IPS DF 4.7 (cell line): ENCODE measurements around the gene MT1H.
"Not testable (repeated sequence)": the region's sequence is repeated elsewhere in the genome, so short reads cannot be mapped to it uniquely, and the experiment has no call there.

Source experiments
- DNase-seq: peaks from one replicate; pipeline ENCODE4 v3.0.0-alpha.2; 2013; ENCODE audit warnings: low spot score; ENCODE audit errors: extremely low read depth

MT1H gene

DNA sequence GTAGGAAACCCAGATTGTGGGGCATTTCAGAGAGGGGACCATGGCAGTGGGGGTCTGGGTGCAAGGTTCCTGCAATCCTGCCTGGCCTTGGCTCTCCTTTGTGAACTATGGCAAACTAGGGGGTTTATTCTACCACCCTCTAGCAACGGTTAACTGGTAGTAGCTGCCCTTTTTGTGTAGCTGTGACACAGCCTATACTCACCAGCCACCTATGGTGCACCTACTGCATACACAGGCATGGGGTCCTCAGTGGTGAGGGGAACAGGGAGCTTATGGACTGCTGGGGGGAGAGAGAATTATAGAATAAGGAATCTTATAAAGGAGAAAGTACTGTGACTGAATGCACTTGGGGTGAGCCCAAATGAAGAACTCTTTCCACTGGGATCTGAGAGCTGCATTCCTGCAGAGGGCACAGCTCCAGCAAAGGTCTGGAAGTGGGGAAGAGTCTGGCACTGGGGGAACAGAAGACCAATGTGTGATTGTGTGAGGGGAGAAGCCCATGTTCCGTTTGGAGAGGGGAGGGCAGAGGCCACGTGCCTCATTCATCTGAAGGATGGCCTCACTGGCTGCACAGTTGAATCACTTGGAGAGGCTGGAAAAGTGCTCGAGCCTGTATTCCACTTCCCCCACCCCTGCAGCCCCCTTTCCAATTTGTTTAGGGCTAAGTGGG lies 14.8 kb downstream of the MT1H start:
- no peak for DNase-seq

DNA sequence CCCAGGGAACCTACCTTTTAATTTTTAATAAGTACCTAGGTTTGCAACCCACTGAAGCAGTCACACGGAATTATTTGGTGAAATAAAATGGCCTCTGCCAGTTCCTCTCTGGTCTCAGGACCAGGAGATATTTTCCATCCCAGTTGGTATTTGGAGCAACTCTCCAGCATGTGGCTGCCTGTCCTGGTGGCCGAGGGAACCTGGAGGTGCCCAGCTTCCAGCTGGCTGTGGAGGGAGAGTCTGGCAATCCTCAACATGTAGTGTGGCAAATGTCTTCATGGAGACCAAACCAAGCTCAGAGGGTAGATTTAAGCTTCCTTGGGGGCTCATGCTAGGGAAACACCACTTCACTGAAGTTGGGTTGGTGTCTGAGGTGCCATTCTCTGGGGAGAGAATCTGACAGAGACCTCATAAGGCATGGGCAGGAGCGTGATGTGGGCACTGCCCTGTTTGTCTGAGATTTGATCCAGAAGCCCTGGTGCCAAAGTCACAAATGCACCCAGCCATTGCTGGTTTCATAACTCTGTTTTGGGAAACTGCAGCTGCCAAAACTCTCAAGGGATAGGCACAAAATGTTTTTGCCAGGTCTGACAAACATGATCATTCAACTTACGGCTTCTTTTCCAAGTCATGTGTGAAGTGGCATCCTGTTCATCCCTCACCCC lies 15.4 kb downstream of the MT1H start:
- no peak for DNase-seq

DNA sequence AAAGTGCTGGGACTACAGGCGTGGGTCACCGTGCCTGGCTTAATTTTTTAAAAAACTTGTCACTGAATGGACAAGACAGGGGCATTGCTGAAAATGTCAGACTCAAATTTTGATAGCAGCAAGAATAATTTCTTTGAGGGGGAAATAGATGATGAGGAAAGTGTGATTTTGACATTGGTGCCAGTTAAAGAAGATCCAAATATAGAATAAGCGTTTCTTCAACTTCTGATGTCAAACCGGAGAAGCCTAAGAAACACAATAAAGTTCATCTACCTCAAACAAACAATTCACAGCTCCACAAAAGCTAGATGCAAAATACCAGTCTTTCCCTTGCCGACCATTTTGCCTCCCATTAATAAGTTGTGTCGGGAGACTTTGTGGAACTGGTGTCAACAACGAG lies 17.1 kb downstream of the MT1H start:
- DNase-seq: no peak

DNA sequence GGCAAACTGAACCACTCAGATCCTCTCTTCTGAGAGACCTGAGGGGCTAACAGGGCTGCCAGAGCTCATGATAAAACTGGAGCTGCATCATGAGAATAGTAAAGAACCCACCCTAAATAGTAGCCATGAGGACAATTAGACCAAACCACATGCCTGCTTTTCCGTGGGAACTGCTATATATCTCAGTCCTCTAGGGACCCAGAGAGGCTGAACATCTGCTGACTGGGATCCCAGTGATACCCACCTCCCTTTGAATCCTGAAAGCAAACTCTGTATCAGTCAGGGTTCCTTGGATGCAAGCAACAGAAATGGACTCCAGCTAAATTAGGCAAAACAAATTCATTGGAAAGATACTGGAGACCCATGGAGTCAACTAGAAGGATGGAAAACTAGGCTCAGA lies 19.1 kb downstream of the MT1H start:
- DNase-seq: no peak

DNA sequence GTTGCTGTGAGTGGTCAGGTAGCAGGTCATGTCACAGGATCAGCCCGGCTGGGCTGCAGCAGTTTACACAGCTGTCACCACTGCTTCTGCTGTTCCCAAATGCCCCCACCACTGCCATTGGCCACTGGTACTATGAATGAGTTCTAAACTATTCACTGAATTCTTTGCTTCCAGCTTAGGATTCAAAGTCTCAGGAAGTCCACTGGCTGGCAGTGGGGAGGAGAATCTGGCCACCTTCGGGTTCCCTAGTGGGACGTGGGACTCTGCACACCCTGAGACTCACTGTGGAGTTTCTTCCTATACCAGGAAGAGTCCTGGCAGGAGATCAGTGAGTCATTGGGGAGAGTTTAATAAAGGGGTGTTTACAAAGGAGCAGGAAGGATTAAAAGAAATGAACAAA lies 19.6 kb downstream of the MT1H start:
- no peak for DNase-seq

DNA sequence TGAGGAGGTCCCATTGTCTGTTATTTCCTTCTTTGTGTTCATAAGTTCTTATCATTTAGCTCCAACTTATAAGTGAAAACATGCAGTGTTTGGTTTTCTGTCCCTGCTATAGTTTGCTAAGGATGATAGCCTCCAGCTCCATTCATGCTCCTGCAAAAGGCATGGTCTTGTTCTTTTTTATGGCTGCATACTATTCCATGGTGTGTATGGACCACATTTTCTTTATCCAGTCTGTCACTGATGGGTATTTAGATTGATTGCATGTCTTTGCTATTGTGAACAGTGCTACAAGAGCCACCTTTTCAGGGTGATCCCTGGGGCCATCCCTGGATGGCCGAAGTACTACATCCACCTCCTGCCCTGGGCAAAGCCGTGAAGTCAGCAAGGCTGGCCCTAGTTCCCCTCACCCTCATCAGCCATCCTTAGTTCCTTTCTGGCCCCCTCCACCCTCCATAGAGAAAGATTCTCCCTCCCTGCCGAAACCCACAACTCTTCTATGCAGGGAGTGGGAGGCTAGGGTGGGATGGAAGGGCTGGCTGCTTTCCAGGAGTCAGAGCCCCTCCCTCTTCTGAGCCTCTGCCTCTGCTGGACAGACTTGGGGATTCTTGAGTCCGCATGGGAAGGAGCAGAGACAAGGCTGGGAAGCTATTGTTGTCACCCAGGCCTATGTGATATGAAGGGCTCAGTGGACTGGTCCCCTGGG lies 21.0 kb downstream of the MT1H start:
- DNase-seq: no peak

DNA sequence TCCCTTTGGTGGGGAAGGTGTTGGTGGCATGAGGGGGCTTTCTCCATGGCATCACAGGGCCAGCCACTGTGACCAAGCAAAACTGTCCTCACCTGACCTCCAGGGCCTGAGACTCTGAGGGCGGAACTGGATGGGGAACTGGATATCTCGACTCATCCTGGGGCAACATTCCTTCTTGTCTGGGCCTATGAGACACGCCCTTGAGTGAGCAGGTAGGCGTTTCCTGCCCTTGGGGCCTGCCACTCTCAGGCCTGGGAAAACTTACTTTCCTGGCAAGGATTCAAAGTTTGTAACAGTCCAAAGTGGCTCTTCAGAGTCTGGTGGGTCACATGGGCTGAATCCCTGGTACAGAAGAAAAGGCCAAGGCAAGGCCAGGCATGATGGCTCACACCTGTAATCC lies 22.3 kb downstream of the MT1H start:
- no peak for DNase-seq

DNA sequence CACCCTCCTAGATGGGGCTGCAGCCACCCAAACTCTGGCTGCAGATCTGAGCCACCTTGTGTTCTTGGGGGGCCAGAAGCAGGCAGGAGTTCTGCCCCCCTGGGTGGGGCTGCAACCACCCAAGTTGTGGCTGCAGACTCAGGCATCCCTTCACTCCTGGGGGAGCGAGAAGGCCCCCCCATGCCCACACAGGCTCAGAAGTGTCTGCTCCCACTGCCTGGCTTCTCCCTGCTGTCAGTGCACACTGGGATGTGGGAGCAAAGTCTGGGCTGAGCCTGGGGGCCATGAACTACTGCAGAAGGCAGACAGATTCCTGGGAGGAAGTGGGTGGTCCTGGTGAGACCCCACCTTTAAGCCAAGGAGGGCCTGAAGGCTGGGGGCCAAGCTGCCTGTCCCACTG lies 25.6 kb downstream of the MT1H start:
- no peak for DNase-seq

DNA sequence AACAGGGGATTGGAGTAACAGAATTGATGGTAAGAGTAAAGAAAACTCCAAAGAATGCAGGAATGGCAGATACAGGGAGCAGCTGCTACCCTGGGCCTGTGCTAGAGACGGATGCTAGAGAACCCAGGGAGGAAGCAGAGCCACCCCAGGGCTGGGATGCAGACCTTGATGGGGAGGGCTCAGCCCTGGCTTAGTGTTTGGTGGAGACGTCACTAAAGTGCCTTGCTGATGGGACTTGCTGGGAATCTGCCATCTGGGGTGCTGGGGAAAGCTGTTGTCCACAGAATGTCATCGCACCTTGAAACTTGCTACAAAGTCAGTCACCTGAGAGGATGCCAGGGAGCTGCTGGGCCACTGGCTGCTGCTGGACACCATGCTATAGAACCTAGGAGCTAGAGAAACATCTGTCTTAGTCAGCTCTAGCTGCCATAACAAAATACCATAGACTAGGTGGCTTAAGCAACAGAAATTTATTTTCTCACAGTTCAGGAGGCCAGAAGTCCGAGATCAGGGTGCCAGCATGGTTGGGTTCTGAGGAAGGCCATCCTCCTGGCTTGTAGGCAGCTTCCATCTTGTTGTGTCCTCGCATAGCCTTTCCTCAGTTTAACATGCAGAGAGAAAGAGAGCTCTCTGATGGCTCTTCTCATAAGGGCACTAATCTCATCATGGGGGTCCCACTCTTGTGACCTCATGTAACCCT lies 28.0 kb downstream of the MT1H start:
- no peak for DNase-seq

DNA sequence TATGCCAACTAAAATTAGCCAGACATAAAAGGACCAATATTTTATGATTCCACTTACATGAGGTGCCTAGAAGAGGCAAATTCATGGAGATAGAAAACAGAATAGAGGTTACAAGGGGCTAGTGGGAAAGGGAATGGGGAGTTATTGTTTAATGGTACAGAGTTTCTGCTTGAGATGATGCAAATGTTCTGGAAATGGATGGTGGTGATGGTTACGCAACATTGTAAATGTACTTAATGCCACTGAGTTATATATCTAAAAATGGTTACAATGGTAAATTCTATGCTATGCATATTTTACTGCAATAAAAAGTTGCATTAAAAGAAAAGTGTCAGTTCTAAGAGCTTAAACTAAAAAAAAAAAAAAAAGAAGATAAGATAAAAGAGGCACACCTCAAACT lies 30.6 kb downstream of the MT1H start:
- DNase-seq: no peak

DNA sequence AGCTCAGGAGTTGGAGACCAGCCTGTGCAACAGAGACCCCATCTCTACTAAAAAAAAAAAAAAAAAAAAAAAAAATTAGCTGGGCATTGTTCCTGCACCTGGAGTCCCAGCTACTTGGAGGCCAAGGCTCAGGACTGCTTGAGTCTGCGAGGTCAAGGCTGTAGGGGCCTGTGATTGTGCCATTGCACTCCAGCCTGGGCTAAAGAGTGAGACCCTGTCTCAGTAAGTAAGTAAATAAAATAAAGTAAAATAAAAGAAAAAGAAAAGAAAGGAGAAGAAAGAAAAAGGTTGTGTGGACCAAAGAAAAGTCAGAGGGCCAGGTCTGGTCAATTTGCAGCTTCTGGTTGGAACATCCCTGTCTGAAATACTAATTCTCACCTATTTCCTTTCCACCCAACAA lies 31.0 kb downstream of the MT1H start:
- DNase-seq: no peak

DNA sequence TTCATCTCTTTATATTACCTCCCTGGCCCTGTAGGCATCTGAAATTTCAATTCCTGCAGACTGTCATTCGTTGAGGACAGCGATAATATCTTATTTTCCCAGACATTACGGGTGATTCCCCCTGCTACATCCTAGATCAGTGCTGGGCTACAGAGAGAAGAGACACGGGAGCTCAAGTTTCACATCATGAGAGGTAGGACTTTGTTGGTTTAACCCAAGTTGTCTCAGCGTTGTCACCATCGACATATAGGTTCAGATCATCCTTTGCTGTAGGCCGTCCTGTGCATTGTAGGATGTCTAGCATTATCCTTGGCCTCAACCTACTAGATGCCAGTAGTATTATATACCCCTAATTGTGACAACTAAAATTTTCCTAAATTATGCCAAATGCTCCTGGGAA lies 31.9 kb downstream of the MT1H start:
- DNase-seq: no peak

DNA sequence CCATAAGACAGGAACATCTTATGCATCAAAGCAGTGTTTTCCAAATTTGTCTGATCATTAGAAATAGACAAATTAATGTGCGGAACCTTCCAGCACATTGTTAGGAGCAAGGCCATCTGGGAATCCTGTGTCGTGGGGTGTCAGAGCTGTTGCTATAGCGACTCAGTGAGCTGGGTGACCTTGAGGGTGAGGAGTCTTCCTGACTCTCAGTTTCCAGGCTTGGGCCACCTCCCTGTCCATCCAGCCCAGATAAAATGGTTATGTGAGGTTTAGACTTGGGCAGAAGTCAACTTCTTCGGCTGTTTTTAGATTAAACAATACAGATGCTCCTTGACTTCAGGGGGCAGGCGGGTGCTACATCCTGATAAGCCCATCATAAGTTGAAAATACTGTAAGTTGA lies 33.2 kb downstream of the MT1H start:
- DNase-seq: no peak

DNA sequence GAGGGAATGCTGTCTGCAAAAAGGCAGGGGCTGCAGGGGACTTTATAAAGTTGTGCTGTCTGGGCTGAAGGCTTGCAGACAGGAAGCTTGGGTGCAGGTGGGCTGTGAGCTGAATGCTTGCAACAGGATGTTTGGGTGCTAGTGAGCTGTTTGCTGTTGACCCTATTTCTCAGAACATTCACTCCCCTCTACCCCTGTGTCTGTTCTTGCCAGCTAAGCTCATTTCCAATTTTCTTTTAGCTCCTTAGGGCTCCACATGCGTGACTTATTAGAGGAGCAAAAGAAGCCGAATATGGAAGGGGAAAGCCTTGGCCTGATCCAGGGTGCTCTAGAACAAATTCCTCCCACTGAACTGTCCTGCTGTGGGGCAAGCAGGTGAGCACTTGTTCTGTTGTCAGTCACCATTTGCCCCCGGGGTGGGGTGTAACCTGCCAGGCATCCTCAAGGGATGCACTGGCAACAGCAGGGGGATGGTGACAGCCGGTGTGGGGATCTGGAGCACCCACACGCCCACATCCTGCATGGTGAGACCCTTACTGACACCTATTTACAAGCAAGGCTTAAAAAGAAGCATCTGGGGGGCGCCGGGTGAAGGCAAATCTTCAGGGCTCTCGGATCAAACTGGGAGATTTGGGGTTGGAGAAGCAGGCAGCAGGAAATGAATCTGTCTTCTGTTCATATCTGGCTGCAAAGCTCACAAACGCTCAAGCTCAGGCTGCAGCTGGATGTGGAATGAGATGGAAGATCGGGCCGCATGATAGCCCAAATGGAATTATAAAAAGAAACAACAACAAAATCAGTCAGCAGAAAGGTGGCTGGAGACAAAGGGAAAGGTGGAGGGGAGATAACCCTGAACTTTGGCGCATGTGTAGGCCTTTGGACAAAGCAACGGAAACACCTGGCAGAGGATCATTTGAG lies 39.2 kb downstream of the MT1H start:
- DNase-seq: no peak

DNA sequence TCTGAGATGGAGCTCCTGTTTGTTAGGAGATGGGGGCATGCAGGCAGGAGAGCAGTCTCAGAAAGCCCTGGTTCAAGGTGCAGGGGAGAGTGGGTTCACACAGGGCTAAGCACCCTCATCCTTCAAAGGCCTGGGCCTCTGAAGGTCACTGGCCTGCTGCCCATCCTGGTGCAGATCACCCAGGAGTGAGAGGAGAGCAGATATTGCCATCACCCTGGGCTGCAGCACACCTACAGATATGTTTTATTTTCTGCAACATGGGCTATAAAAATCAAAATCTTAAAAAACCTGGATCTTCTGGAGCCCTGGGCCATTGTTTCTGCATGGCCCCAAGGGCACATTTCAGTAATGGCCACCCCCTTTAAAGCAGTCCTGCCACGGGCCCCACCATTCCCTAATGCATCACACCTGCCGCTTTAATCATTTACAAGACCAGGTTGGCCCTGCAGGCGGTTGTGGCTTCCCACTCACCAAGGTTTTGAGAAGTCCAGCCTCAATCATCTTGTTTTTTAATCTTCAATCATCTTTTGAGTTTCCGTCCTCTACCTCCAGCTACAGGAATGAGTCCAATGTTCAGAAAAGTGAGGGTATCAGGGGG lies 39.9 kb downstream of the MT1H start:
- DNase-seq: no peak

DNA sequence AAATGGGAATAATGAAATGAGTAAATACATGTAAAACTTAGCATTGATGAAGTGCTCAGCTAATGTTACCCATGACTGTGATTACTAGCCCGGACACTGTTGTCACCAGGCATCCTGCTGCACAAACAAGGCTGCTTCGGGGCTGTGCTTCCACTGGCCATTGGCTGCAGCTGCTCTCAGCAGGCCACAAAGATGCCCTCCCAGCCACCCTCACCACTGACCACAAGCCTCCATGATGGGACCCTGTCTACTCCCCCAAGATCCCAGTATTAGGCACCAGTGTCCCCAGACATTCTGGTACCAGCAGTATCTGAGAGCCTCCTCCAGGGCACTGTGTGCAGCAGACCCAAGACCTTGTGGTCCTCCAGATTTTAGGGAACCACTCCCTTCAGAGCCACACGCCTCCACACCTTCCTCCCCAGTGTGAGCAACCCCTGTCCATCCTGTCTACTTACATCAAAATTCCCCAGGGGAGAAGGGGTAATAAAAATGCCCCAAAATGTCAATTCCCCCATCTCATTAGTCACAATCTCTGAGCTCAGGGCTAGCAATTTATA lies 40.6 kb downstream of the MT1H start:
- no peak for DNase-seq

DNA sequence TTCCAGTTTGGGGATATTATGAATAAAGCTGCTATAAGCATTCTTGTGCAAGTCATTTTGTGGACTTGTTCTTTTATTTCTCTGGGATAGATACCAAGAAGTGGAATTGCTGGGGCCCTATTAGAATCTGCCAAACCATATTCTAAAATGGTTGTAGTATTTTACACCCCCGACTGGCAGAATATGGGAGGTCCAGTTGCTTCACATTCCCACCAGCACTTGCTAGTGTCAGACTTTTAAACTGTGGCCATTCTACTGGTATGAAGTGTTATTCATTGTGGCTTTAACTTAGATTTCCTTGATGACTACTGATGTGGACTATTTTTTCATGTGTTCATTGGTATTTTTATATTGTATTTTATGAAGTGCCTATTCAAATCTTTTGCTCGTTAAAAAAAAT lies 42.2 kb downstream of the MT1H start:
- DNase-seq: no peak

DNA sequence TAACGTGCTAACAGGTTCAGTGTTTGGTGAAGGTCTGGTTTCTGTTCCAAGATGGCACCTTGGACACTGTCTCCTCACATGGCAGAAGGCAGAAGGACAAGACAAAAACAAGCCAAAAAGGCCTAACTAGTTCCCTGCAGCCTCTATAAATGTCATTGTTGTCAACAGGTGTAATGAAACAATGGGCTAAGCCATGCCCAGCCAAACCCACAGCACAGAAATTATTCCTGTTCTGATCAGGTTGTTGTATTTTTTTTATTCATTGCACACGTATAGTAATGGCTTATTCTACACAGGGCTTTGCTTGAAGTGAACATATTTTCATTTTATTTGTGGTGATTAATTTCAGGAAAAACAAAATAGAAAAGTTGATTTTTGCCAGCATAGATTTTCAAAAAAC lies 44.2 kb downstream of the MT1H start:
- DNase-seq: no peak

DNA sequence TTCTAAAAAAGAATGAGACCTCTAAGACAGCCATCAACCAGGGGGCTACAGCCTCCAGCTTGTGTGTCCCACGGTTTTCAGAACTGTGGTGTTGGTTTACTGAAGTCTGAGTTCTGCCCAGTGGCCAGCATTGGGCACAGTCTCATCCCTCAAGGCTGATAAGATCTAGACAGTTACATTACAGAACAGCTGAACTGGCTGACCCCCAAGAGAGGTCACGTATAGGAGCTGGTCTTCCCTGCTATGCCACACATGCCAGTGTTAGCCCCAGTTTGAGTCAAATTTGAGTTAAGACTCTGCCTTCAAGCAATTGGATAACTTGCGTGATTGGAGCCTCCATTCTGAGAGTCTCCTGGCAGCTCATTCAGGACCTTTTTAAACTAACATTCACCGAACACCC lies 45.5 kb downstream of the MT1H start:
- DNase-seq: no peak

DNA sequence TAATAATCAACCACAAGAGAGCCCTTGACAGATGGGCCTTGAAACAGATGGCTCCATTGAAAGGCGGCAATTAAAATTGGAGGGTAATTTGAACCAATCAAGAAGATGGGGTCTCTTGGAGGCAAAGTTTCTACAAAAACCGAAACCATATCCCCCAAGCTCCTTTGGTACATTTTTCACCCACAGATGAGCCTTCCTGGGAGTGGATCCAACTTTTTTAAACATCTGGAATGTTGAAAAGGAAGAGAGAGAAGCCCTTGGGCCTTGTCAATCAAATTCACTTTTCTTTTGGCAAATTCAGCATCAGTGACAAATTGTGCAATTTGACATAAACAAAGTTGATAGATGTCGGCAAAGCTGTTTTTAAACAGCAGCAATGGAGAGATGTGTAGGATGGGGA lies 47.1 kb downstream of the MT1H start:
- DNase-seq: no peak

DNA sequence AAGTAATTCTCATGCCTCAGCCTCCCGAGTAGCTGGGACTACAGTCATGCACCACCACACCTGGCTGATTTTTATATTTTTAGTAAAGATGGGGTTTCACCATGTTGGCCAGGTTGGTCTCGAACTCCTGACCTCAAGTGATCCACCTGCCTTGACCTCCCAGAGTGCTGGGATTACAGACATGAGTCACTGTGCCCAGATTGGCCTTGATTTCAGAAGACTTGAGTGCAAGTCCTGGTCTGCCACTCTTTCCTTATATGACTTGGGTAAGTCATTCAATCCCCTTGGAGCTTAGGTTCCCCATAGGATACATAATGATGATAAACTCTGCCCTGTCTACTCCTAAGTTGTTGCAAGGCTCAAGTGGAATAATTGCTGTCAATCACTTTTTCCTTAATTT lies 47.9 kb downstream of the MT1H start:
- not testable (repeated sequence) for DNase-seq
